GM12891 (cell line): ENCODE measurements around the gene LYG1.

ENCODE experiments used
- POLR2A ChIP-seq: IDR thresholded peaks from 2 replicates; pipeline ENCODE4 v1.6.1; 2011; ENCODE audit warnings: low read depth, low read length, control low read depth
- POLR2AphosphoS5 ChIP-seq: IDR thresholded peaks from 2 replicates; pipeline ENCODE4 v1.6.1; 2011; ENCODE audit warnings: low read depth, low read length, control low read depth
- POU2F2 ChIP-seq: IDR thresholded peaks from 2 replicates; pipeline ENCODE4 v1.6.1; 2011; ENCODE audit warnings: low read depth, mild to moderate bottlenecking, control low read depth, low read length, moderate library complexity
- TAF1 ChIP-seq: IDR thresholded peaks from 2 replicates; pipeline ENCODE4 v1.6.1; 2011; ENCODE audit warnings: low read depth, low read length, control low read depth

- TF ChIP-seq POLR2A (no peak), POU2F2 (no peak), POLR2AphosphoS5 (no peak), TAF1 (no peak)
Observed at GRCh38 chr2:99238599-99238998, 62.4 kb downstream of the LYG1 start.
